ENCODE measurements around the gene LRSAM1. TPM values are rescaled to one million over a fixed set of nuclear protein-coding genes. Genes with fewer than 3 reads are reported as not detected.

LRSAM1 gene
- total RNA-seq, 4 donors from 2014 or later: 8.0 to 16.2 (median 12.9) TPM

- WGBS, 2 donors: 64 to 89% methylated on average over 6 to 7 of the region's 7 CpGs
- peaks cover 0 to 4% (median 0%) of the 10 kb centered on the region in 3 donors for H3K9me3 ChIP-seq
- H3K4me1 ChIP-seq: peaks cover 8 to 74% (median 31%) of the 10 kb centered on the region in 3 donors
- DNase-seq: no peak
- TF ChIP-seq POLR2A (IDR thresholded peaks at IDR 0.05) (no peak), CTCF (IDR thresholded peaks at IDR 0.05) (no peak)
- peaks cover 33 to 76% (median 41%) of the 10 kb centered on the region in 3 donors for H3K36me3 ChIP-seq
- H3K4me3 ChIP-seq: no peak overlapping the region
- H3K27me3 ChIP-seq: no peaks in the 10 kb centered on the region
- intact Hi-C loops (cut with DNase I): no loop called here
- H3K27ac ChIP-seq: no peak overlapping the region
Observed at GRCh38 chr9:127447416-127448111, 3.7 kb upstream of the LRSAM1 start.

- TF ChIP-seq CTCF (IDR thresholded peaks at IDR 0.05): no peak
- no peak for TF ChIP-seq POLR2A (IDR thresholded peaks at IDR 0.05)
- Histone ChIP-seq H3K9me3 (peaks cover 0 to 4% (median 0%) of the 10 kb centered on the region in 3 donors), H3K36me3 (peaks cover 33 to 69% (median 41%) of the 10 kb centered on the region in 3 donors), H3K27ac (peak overlapping the region in 3 of 4 donors; percentile 17 to 98 (median 96)), H3K4me1 (peaks cover 12 to 79% (median 36%) of the 10 kb centered on the region in 3 donors), H3K4me3 (peak overlapping the region in 3 of 4 donors; percentile 88 to 91 (median 91)), H3K27me3 (no peaks in the 10 kb centered on the region)
- 81 to 84% methylated on average over 7 of the region's 8 CpGs for WGBS, 2 donors
- intact Hi-C loops (cut with DNase I): no loop called here
- DNase-seq: no peak
Observed at GRCh38 chr9:127448112-127448805, 3.1 kb upstream of the LRSAM1 start.

GRCh38 chr9:127449332-127449966 is 1.9 kb upstream of the LRSAM1 start:
- Histone ChIP-seq H3K27me3 (no peaks in the 10 kb centered on the region), H3K4me3 (peak overlapping the region; percentile 88 to 94 (median 91)), H3K36me3 (peaks cover 29 to 68% (median 36%) of the 10 kb centered on the region in 3 donors), H3K9me3 (peaks cover 0 to 4% (median 0%) of the 10 kb centered on the region in 3 donors), H3K4me1 (peaks cover 12 to 73% (median 36%) of the 10 kb centered on the region in 3 donors), H3K27ac (peak overlapping the region; percentile 93 to 98 (median 96))
- 35 to 37% methylated on average over 5 of the region's 5 CpGs for WGBS, 2 donors
- intact Hi-C loops (cut with DNase I): no loop called here
- TF ChIP-seq POLR2A (IDR thresholded peaks at IDR 0.05): no peak
- no peak for TF ChIP-seq CTCF (IDR thresholded peaks at IDR 0.05)
- DNase-seq: no peak

GRCh38 chr9:127450243-127450760 is 1.0 kb upstream of the LRSAM1 start:
- peaks cover 14 to 75% (median 36%) of the 10 kb centered on the region in 3 donors for H3K4me1 ChIP-seq
- H3K27me3 ChIP-seq: no peaks in the 10 kb centered on the region
- H3K4me3 ChIP-seq: peak overlapping the region; percentile 88 to 94 (median 91)
- peaks cover 0 to 4% (median 0%) of the 10 kb centered on the region in 3 donors for H3K9me3 ChIP-seq
- peaks cover 26 to 68% (median 30%) of the 10 kb centered on the region in 3 donors for H3K36me3 ChIP-seq
- no peak for TF ChIP-seq POLR2A (IDR thresholded peaks at IDR 0.05)
- no peak for TF ChIP-seq CTCF (IDR thresholded peaks at IDR 0.05)
- peak overlapping the region; percentile 93 to 98 (median 96) for H3K27ac ChIP-seq
- 0 to 1% methylated on average over 11 to 13 of the region's 14 CpGs for WGBS, 2 donors
- DNase-seq: no peak
- intact Hi-C loops (cut with DNase I): no loop called here

All from esophagus squamous epithelium (tissue), 5 donors.